Mucosa of descending colon (tissue), 3 donors: Measurements from ENCODE around the gene ADAM12. TPM values are rescaled to one million over a fixed set of nuclear protein-coding genes. Genes with fewer than 3 reads are reported as not detected.
A peak's percentile ranks its signal among the peaks of the same experiment; 100 is the strongest.

ENCODE experiments used
- ATAC-seq: fragments of 200-7000 bp; cut with Tn5 transposase; one replicate; pipeline ENCODE4 v1.9.1; 2020; ENCODE audit warnings: mild to moderate bottlenecking, moderate library complexity
- DNase-seq, 3 donors: peaks; one replicate each; pipeline ENCODE4 v3.0.0-alpha.2; 2020
- H3K36me3 ChIP-seq: fragments of 200-600 bp; one replicate; pipeline ENCODE4 v1.8.0; 2021; ENCODE audit warnings: low read depth, mild to moderate bottlenecking
- H3K4me1 ChIP-seq: fragments of 200-600 bp; one replicate; pipeline ENCODE4 v1.8.0; 2021; ENCODE audit warnings: low read depth, mild to moderate bottlenecking
- H3K4me3 ChIP-seq: fragments of 200-600 bp; one replicate; pipeline ENCODE4 v1.8.0; 2021; ENCODE audit warnings: mild to moderate bottlenecking
- H3K9me3 ChIP-seq: fragments of 200-600 bp; one replicate; pipeline ENCODE4 v1.8.0; 2021; ENCODE audit warnings: mild to moderate bottlenecking
- CTCF ChIP-seq: fragments of 200-600 bp; IDR thresholded peaks from one replicate; pipeline ENCODE4 v1.8.0; 2022; ENCODE audit warnings: antibody characterized with exemption, mild to moderate bottlenecking
- intact Hi-C, 2 donors: fragments of 100-400 bp; cut with DNase I in 1 of 2; cut with micrococcal nuclease in 1 of 2; formaldehyde crosslinking; loops; one replicate each; pipeline versions ENCODE4 v1.11.0 to v1.11.1; 2022; cut with DNase I, micrococcal nuclease
- total RNA-seq, 3 donors: library from RNA; stranded (reverse); fragmentation: NEBNext Ultra II Directional in 2 of 3; extraction: Animal tissue kit (Norgen Biotek cat#: 25700) in 2 of 3; gene quantifications; one replicate each; pipeline versions ENCODE4 v1.2.1 to v1.2.4, GENCODE V29; 2021 to 2023
- donor health status: DM: no; HTN: no; CAD: no; lungs with moderate emphysema.
- donor health status: DM: no; HTN: no; CAD: no.
- donor health status: DM: no; HTN: yes; CAD: no.

ADAM12 gene
- total RNA-seq, 3 donors from 2014 or later: 0.20 to 0.89 (median 0.66) TPM

- DNase-seq: no peak
- no peak for ATAC-seq
- Histone ChIP-seq H3K36me3 (no peaks in the 10 kb centered on the region), H3K9me3 (no peaks in the 10 kb centered on the region), H3K4me3 (no peak overlapping the region), H3K4me1 (no peaks in the 10 kb centered on the region)
- no peak for TF ChIP-seq CTCF
- intact Hi-C loops: loop anchor here in 1 of 2 donors (5.0 kb wide), 1 partner anchor 518 kb away; no protein-coding TSS in a partner anchor
Observed at GRCh38 chr10:125984346-125984745, 403.9 kb downstream of the ADAM12 start.

- no peak for ATAC-seq
- H3K4me1 ChIP-seq: no peaks in the 10 kb centered on the region
- no peak overlapping the region for H3K4me3 ChIP-seq
- TF ChIP-seq CTCF: no peak
- no peaks in the 10 kb centered on the region for H3K9me3 ChIP-seq
- no peaks in the 10 kb centered on the region for H3K36me3 ChIP-seq
- DNase-seq: no peak
- intact Hi-C loops: loop anchor here in 1 of 2 donors (5.0 kb wide), 1 partner anchor 519 kb away; no protein-coding TSS in a partner anchor
Observed at GRCh38 chr10:125983656-125984055, 404.6 kb downstream of the ADAM12 start.

- DNase-seq: no peak
- intact Hi-C loops: loop anchor here in 1 of 2 donors (5.0 kb wide), 1 partner anchor 519 kb away; no protein-coding TSS in a partner anchor
- no peak for ATAC-seq
- Histone ChIP-seq H3K9me3 (no peaks in the 10 kb centered on the region), H3K4me1 (no peaks in the 10 kb centered on the region), H3K4me3 (no peak overlapping the region), H3K36me3 (no peaks in the 10 kb centered on the region)
- TF ChIP-seq CTCF: no peak
Observed at GRCh38 chr10:125983161-125983560, 405.1 kb downstream of the ADAM12 start.

GRCh38 chr10:125982260-125982948 lies 405.9 kb downstream of the ADAM12 start:
- peak; percentile 23 for TF ChIP-seq CTCF
- DNase-seq (peak in 1 of 3 donors; percentile 81), ATAC-seq (peak; percentile 77)
- no peak overlapping the region for H3K4me3 ChIP-seq
- H3K4me1 ChIP-seq: no peaks in the 10 kb centered on the region
- H3K9me3 ChIP-seq: no peaks in the 10 kb centered on the region
- no peaks in the 10 kb centered on the region for H3K36me3 ChIP-seq
- intact Hi-C loops: loop anchor here in 1 of 2 donors (5.0 kb wide), 1 partner anchor 520 kb away; no protein-coding TSS in a partner anchor

GRCh38 chr10:125980521-125981035 lies 407.7 kb downstream of the ADAM12 start:
- no peak for DNase-seq
- ATAC-seq: no peak
- no peak overlapping the region for H3K4me3 ChIP-seq
- TF ChIP-seq CTCF: no peak
- H3K36me3 ChIP-seq: no peaks in the 10 kb centered on the region
- intact Hi-C loops: loop anchor here in 1 of 2 donors (5.0 kb wide), 1 partner anchor 522 kb away; no protein-coding TSS in a partner anchor
- no peaks in the 10 kb centered on the region for H3K4me1 ChIP-seq
- no peaks in the 10 kb centered on the region for H3K9me3 ChIP-seq
